Progenitor cell of endocrine pancreas (in vitro differentiated cells): ENCODE results near the gene SH3RF2. TPM values are rescaled to one million over a fixed set of nuclear protein-coding genes. Genes with fewer than 3 reads are reported as not detected.
A peak's percentile ranks its signal among the peaks of the same experiment; 100 is the strongest.

ENCODE experiments used
- DNase-seq: peaks from one replicate; pipeline ENCODE4 v3.0.0; 2021; ENCODE audit warnings: low spot score; ENCODE audit not compliant: unreplicated experiment
- H3K27ac Mint-ChIP-seq: 2 replicates; pipeline ENCODE4 v1.8.0; 2021; ENCODE audit warnings: mild to moderate bottlenecking, moderate library complexity, mixed read lengths
- H3K27me3 Mint-ChIP-seq: 2 replicates; pipeline ENCODE4 v1.8.0; 2021; ENCODE audit warnings: mixed read lengths
- H3K36me3 Mint-ChIP-seq: 2 replicates; pipeline ENCODE4 v1.8.0; 2022; ENCODE audit warnings: mixed read lengths; ENCODE audit not compliant: insufficient read depth
- H3K4me1 Mint-ChIP-seq: 2 replicates; pipeline ENCODE4 v1.8.0; 2021; ENCODE audit warnings: low read depth, mixed read lengths
- H3K4me3 Mint-ChIP-seq: 2 replicates; pipeline ENCODE4 v1.8.0; 2021; ENCODE audit warnings: low read depth, mild to moderate bottlenecking, moderate library complexity, mixed read lengths
- H3K9me3 Mint-ChIP-seq: 2 replicates; pipeline ENCODE4 v1.8.0; 2021; ENCODE audit warnings: low read depth, mixed read lengths
- CTCF ChIP-seq: fragments of 200-600 bp; sonication (generic); IDR thresholded peaks from one replicate; pipeline ENCODE4 v1.5.0; 2021; ENCODE audit warnings: antibody characterized with exemption, mild to moderate bottlenecking; ENCODE audit not compliant: unreplicated experiment
- total RNA-seq: library from RNA; stranded (reverse); gene quantifications from 2 replicates; pipeline ENCODE4 v1.2.1, GENCODE V29; 2021

The SH3RF2 gene
- total RNA-seq, 1 donor from 2014 or later = 17.6 TPM

GRCh38 chr5:145925353-145925752 lies 11.0 kb upstream of the SH3RF2 start:
- no peak for TF ChIP-seq CTCF
- no peak for DNase-seq
- Mint-ChIP-seq H3K27me3 (no peaks in the 10 kb centered on the region), H3K27ac (no peak overlapping the region), H3K36me3 (no peaks in the 10 kb centered on the region), H3K4me3 (no peak overlapping the region), H3K4me1 (peaks cover 13% of the 10 kb centered on the region), H3K9me3 (no peaks in the 10 kb centered on the region)

- no peaks in the 10 kb centered on the region for H3K27me3 Mint-ChIP-seq
- H3K27ac Mint-ChIP-seq = no peak overlapping the region
- DNase-seq = no peak
- H3K9me3 Mint-ChIP-seq = no peaks in the 10 kb centered on the region
- TF ChIP-seq CTCF = no peak
- H3K4me1 Mint-ChIP-seq = peaks cover 13% of the 10 kb centered on the region
- no peaks in the 10 kb centered on the region for H3K36me3 Mint-ChIP-seq
- no peak overlapping the region for H3K4me3 Mint-ChIP-seq
Observed at GRCh38 chr5:145925803-145926202, 10.6 kb upstream of the SH3RF2 start.

GRCh38 chr5:145931718-145932117 lies 4.7 kb upstream of the SH3RF2 start:
- no peak for DNase-seq
- Mint-ChIP-seq H3K4me3 (no peak overlapping the region), H3K36me3 (no peaks in the 10 kb centered on the region)

GRCh38 chr5:145934276-145934675 lies 2.1 kb upstream of the SH3RF2 start:
- Mint-ChIP-seq H3K27ac (no peak overlapping the region), H3K27me3 (no peaks in the 10 kb centered on the region), H3K9me3 (no peaks in the 10 kb centered on the region), H3K4me1 (peaks cover 37% of the 10 kb centered on the region), H3K4me3 (no peak overlapping the region), H3K36me3 (no peaks in the 10 kb centered on the region)
- DNase-seq = no peak
- TF ChIP-seq CTCF = no peak

More at GRCh38 chr5:145931718-145932117, 4.7 kb upstream of the SH3RF2 start:
- Mint-ChIP-seq H3K27ac (no peak overlapping the region), H3K9me3 (no peaks in the 10 kb centered on the region), H3K27me3 (no peaks in the 10 kb centered on the region), H3K4me1 (peaks cover 11% of the 10 kb centered on the region)
- TF ChIP-seq CTCF = no peak

GRCh38 chr5:145937432-145938250 lies 1.3 kb downstream of the SH3RF2 start:
- Mint-ChIP-seq H3K27me3 (no peaks in the 10 kb centered on the region), H3K9me3 (no peaks in the 10 kb centered on the region), H3K27ac (peak overlapping the region; percentile 79), H3K36me3 (peaks cover 5% of the 10 kb centered on the region), H3K4me3 (peak overlapping the region; percentile 81), H3K4me1 (peaks cover 50% of the 10 kb centered on the region)
- no peak for DNase-seq
- TF ChIP-seq CTCF = no peak
